Gastrocnemius medialis (tissue), 4 donors: ENCODE measurements around the gene PLPPR1.

Experiments
- CTCF ChIP-seq, 5 experiments: fragments of 450-650 bp in 3 of 5; fragments of 200-600 bp in 2 of 5; sonication (generic) in 2 of 5; IDR thresholded peaks in 4 of 5; conservative IDR thresholded peaks in 1 of 5; 1 replicate in 4 of 5; 2 replicates in 1 of 5; pipeline ENCODE4 v1.5.1; 2016 to 2019; ENCODE audit warnings: antibody characterized with exemption in 5 of 5, mild to moderate bottlenecking in 3 of 5, moderate library complexity in 3 of 5
- POLR2A ChIP-seq, 2 donors: fragments of 450-650 bp; IDR thresholded peaks; one replicate each; pipeline ENCODE4 v1.6.1; 2017; ENCODE audit warnings: antibody characterized with exemption in 2 of 2, mild to moderate bottlenecking in 2 of 2, moderate library complexity in 2 of 2

GRCh38 chr9:101097210-101097609 is 68.7 kb downstream of the PLPPR1 start:
- TF ChIP-seq CTCF (IDR thresholded peaks at IDR 0.05 in 4 of 5, conservative IDR thresholded peaks at IDR 0.05 in 1 of 5) (no peak), POLR2A (IDR thresholded peaks at IDR 0.05) (no peak)
